ENCODE data around the gene CGNL1.

GRCh38 chr15:57388464-57388863 is 12.2 kb downstream of the CGNL1 start:
- TF ChIP-seq, protein P1, sequence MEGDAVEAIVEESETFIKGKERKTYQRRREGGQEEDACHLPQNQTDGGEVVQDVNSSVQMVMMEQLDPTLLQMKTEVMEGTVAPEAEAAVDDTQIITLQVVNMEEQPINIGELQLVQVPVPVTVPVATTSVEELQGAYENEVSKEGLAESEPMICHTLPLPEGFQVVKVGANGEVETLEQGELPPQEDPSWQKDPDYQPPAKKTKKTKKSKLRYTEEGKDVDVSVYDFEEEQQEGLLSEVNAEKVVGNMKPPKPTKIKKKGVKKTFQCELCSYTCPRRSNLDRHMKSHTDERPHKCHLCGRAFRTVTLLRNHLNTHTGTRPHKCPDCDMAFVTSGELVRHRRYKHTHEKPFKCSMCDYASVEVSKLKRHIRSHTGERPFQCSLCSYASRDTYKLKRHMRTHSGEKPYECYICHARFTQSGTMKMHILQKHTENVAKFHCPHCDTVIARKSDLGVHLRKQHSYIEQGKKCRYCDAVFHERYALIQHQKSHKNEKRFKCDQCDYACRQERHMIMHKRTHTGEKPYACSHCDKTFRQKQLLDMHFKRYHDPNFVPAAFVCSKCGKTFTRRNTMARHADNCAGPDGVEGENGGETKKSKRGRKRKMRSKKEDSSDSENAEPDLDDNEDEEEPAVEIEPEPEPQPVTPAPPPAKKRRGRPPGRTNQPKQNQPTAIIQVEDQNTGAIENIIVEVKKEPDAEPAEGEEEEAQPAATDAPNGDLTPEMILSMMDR (IDR thresholded peaks at IDR 0.05): no peak
- TF ChIP-seq POLR2AphosphoS5 (IDR thresholded peaks at IDR 0.05): no peak
- no peak for TF ChIP-seq POLR2A (IDR thresholded peaks at IDR 0.05; ENCODE audit: low read depth)

All from esophagus muscularis mucosa (tissue), 3 donors.